ENCODE data around the gene ASIC4. TPM values are rescaled to one million over a fixed set of nuclear protein-coding genes. Genes with fewer than 3 reads are reported as not detected.

The ASIC4 gene
- total RNA-seq, 1 donor from 2014 or later = 0.55 TPM

DNA sequence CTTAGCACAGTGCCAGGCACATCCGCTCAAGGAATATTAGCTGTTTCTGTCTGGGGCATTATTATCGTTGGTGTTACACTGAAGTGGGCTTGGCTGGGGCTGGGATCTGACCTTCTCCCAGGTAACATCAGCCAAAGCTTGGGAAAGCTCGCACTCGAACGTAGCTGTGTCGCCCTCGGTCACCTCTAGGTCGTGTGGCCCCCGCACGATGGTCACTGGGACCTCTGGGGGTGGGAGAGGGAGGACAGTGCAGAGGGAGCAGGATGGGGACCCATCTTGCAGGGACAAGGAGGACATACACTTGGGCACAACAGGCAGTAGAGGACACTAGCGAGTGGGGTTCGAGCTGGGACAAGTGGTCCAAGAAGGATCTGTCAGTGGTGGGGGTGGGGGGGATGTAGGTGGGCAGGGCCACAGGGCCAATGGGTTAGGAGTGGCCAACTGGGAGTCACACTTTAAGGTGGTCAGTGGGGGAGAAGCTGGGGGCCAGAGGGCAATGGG is 39.2 kb downstream of the ASIC4 start:
- no peak overlapping the region for H3K4me3 ChIP-seq
- no peaks in the 10 kb centered on the region for H3K36me3 ChIP-seq
- intact Hi-C loops (cut with DNase I) = no loop called here
- TF ChIP-seq, protein P1, sequence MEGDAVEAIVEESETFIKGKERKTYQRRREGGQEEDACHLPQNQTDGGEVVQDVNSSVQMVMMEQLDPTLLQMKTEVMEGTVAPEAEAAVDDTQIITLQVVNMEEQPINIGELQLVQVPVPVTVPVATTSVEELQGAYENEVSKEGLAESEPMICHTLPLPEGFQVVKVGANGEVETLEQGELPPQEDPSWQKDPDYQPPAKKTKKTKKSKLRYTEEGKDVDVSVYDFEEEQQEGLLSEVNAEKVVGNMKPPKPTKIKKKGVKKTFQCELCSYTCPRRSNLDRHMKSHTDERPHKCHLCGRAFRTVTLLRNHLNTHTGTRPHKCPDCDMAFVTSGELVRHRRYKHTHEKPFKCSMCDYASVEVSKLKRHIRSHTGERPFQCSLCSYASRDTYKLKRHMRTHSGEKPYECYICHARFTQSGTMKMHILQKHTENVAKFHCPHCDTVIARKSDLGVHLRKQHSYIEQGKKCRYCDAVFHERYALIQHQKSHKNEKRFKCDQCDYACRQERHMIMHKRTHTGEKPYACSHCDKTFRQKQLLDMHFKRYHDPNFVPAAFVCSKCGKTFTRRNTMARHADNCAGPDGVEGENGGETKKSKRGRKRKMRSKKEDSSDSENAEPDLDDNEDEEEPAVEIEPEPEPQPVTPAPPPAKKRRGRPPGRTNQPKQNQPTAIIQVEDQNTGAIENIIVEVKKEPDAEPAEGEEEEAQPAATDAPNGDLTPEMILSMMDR (IDR thresholded peaks at IDR 0.05) = no peak
- DNase-seq (no peak), ATAC-seq (no peak)
- no peak overlapping the region for H3K27ac ChIP-seq
- peaks cover 11% of the 10 kb centered on the region for H3K4me1 ChIP-seq
- H3K27me3 ChIP-seq = peaks cover 23% of the 10 kb centered on the region
- no peaks in the 10 kb centered on the region for H3K9me3 ChIP-seq

DNA sequence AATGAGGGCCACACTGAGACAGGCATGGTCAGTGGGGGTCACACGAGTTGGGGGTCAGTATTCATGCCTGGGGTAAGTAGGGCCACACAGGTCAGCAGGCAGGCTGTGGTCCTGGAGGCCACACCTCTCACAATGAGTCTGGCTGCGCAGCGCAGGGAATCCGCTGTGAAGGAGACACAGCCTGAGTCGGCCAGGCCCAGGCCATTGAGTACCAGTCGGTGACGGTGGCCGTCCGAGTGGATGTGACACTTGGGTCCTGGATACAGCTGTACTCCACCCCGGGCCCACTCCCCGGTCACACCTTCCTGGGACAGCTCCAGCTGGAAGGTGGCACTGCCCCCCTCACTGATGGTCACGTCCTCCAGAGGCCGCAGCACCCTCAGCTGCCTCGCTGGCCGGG is 40.1 kb downstream of the ASIC4 start:
- intact Hi-C loops (cut with DNase I) = no loop called here
- Histone ChIP-seq H3K9me3 (no peaks in the 10 kb centered on the region), H3K36me3 (no peaks in the 10 kb centered on the region), H3K27ac (no peak overlapping the region), H3K4me3 (no peak overlapping the region), H3K4me1 (peaks cover 11% of the 10 kb centered on the region), H3K27me3 (peaks cover 23% of the 10 kb centered on the region)
- DNase-seq (no peak), ATAC-seq (no peak)
- TF ChIP-seq, protein P1 (IDR thresholded peaks at IDR 0.05) = no peak

- TF ChIP-seq, protein P1 (IDR thresholded peaks at IDR 0.05) = no peak
- ATAC-seq = no peak
- intact Hi-C loops (cut with DNase I) = no loop called here
- no peak for DNase-seq
- Histone ChIP-seq H3K4me1 (peaks cover 11% of the 10 kb centered on the region), H3K4me3 (no peak overlapping the region), H3K27ac (no peak overlapping the region), H3K27me3 (peaks cover 23% of the 10 kb centered on the region), H3K9me3 (no peaks in the 10 kb centered on the region), H3K36me3 (no peaks in the 10 kb centered on the region)
Observed at GRCh38 chr2:219555956-219556355, 41.7 kb downstream of the ASIC4 start.

DNA sequence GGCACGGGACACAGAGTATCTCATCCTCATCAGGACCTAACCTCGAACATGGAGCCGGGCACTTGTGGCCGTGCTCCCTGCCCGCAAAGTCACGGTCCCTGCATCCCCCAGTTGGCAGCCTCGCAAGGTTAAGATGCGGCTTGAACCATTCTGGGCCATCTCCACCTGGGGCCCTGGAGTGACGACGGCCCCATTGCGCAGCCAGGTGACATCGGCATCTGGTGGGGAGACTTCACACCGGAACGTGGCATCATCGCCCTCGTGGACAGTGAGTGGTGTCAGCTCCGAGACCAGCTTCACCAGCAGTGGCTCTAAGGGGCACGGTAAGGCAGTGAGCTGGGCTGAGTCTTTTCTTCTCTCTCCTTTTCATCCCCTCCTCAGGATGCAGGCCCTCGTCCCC is 42.1 kb downstream of the ASIC4 start:
- ATAC-seq (no peak), DNase-seq (no peak)
- Histone ChIP-seq H3K27ac (no peak overlapping the region), H3K4me3 (no peak overlapping the region), H3K4me1 (peaks cover 11% of the 10 kb centered on the region), H3K9me3 (no peaks in the 10 kb centered on the region), H3K36me3 (no peaks in the 10 kb centered on the region), H3K27me3 (peaks cover 23% of the 10 kb centered on the region)
- TF ChIP-seq, protein P1 (IDR thresholded peaks at IDR 0.05) = no peak
- intact Hi-C loops (cut with DNase I) = no loop called here

- ATAC-seq = no peak
- Histone ChIP-seq H3K27ac (no peak overlapping the region), H3K4me1 (peaks cover 7% of the 10 kb centered on the region), H3K4me3 (no peak overlapping the region), H3K9me3 (no peaks in the 10 kb centered on the region), H3K27me3 (peaks cover 18% of the 10 kb centered on the region), H3K36me3 (no peaks in the 10 kb centered on the region)
- TF ChIP-seq, protein P1 (IDR thresholded peaks at IDR 0.05) = no peak
- no peak for DNase-seq
- intact Hi-C loops (cut with DNase I) = no loop called here
Observed at GRCh38 chr2:219557320-219557719, 43.0 kb downstream of the ASIC4 start.

Measured in upper lobe of right lung (tissue), 1 donor.